WTC11 (cell line): Measurements from ENCODE around the gene ITK. TPM values are rescaled to one million over a fixed set of nuclear protein-coding genes. Genes with fewer than 3 reads are reported as not detected.

Source experiments
- ATAC-seq: fragments of 200-7000 bp; cut with Tn5 transposase; 2 replicates; pipeline ENCODE4 v1.10.0; 2021; ENCODE audit warnings: mild to moderate bottlenecking, moderate library complexity
- CTCF ChIA-PET: fragments of 300-600 bp; sonication (Branson Sonifier 250); formaldehyde crosslinking; loops from one replicate; lab custom pipeline; 2021; ENCODE audit warnings: antibody characterized with exemption; lab: Charles Lee
- POLR2A ChIA-PET: fragments of 350-600 bp; sonication (Branson Sonifier 250); formaldehyde crosslinking; loops from one replicate; lab custom pipeline; 2021; ENCODE audit warnings: antibody characterized with exemption; lab: Charles Lee
- DNase-seq: peaks from one replicate; pipeline ENCODE4 v3.0.0; 2021; ENCODE audit warnings: low spot score
- H3K27ac Mint-ChIP-seq: 2 replicates; pipeline ENCODE4 v1.8.0; 2021; ENCODE audit warnings: mixed read lengths
- H3K27me3 Mint-ChIP-seq: 2 replicates; pipeline ENCODE4 v1.8.0; 2021; ENCODE audit warnings: low read depth, mild to moderate bottlenecking, moderate library complexity, mixed read lengths
- H3K36me3 Mint-ChIP-seq: 2 replicates; pipeline ENCODE4 v1.8.0; 2021; ENCODE audit warnings: mixed read lengths
- H3K4me1 Mint-ChIP-seq: 2 replicates; pipeline ENCODE4 v1.8.0; 2022; ENCODE audit warnings: mixed read lengths
- H3K4me3 Mint-ChIP-seq: 2 replicates; pipeline ENCODE4 v1.8.0; 2021; ENCODE audit warnings: mild to moderate bottlenecking, moderate library complexity, mixed read lengths
- H3K9me3 Mint-ChIP-seq: 2 replicates; pipeline ENCODE4 v1.8.0; 2021; ENCODE audit warnings: mixed read lengths
- FOXP1 ChIP-seq: sonication (generic); formaldehyde crosslinking; IDR thresholded peaks from 2 replicates; pipeline ENCODE4 v1.8.0; 2022; ENCODE audit warnings: missing genetic modification reagents, mild to moderate bottlenecking, moderate library complexity, borderline replicate concordance
- GRHL2 ChIP-seq: fragments of 250-450 bp; sonication (Bioruptor Pico); IDR thresholded peaks from 2 replicates; pipeline ENCODE4 v1.8.0; 2022; ENCODE audit warnings: mild to moderate bottlenecking, moderate library complexity; ENCODE audit not compliant: insufficient replicate concordance, severe bottlenecking
- JAZF1 ChIP-seq: fragments of 250-450 bp; sonication (Bioruptor Pico); IDR thresholded peaks from 2 replicates; pipeline ENCODE4 v1.9.0; 2021; ENCODE audit warnings: moderate library complexity, mild to moderate bottlenecking, inconsistent platforms
- RORB ChIP-seq: fragments of 250-450 bp; sonication (Bioruptor Pico); IDR thresholded peaks from 2 replicates; pipeline ENCODE4 v1.9.0; 2021; ENCODE audit warnings: mild to moderate bottlenecking
- ZNF121 ChIP-seq: sonication (generic); formaldehyde crosslinking; IDR thresholded peaks from 2 replicates; pipeline ENCODE4 v1.8.0; 2023; ENCODE audit warnings: missing genetic modification reagents
- ZNF219 ChIP-seq: sonication (generic); formaldehyde crosslinking; IDR thresholded peaks from 2 replicates; pipeline ENCODE4 v1.8.0; 2023; ENCODE audit warnings: missing genetic modification reagents, mild to moderate bottlenecking, borderline replicate concordance
- total RNA-seq: library from RNA; stranded (reverse); gene quantifications from 3 replicates; pipeline ENCODE4 v1.2.3, GENCODE V29; 2021
- TF ChIP-seq, protein P1 (sequence below): sonication (generic); formaldehyde crosslinking; IDR thresholded peaks from 2 replicates; pipeline ENCODE4 v1.8.1; 2022; ENCODE audit warnings: mild to moderate bottlenecking, moderate library complexity, missing genetic modification reagents
- TF ChIP-seq, protein P2 (sequence below): fragments of 250-450 bp; sonication (Bioruptor Pico); IDR thresholded peaks from 2 replicates; pipeline ENCODE4 v1.8.0; 2021; ENCODE audit warnings: mild to moderate bottlenecking
- TF ChIP-seq, protein P3 (sequence below): sonication (generic); formaldehyde crosslinking; IDR thresholded peaks from 2 replicates; pipeline ENCODE4 v1.8.0; 2022; ENCODE audit warnings: mild to moderate bottlenecking, missing genetic modification reagents
- TF ChIP-seq, protein P4 (sequence below): sonication (generic); formaldehyde crosslinking; IDR thresholded peaks from 2 replicates; pipeline ENCODE4 v1.8.0; 2022; ENCODE audit warnings: mild to moderate bottlenecking, missing genetic modification reagents
- TF ChIP-seq, protein P5 (sequence below): sonication (generic); formaldehyde crosslinking; IDR thresholded peaks from 2 replicates; pipeline ENCODE4 v1.8.1; 2023; ENCODE audit warnings: mild to moderate bottlenecking, missing genetic modification reagents
- TF ChIP-seq, protein P6 (sequence below): sonication (generic); formaldehyde crosslinking; IDR thresholded peaks from 2 replicates; pipeline ENCODE4 v1.8.1; 2023; ENCODE audit warnings: mild to moderate bottlenecking, missing genetic modification reagents, borderline replicate concordance

The ITK gene
- total RNA-seq, 1 experiment from 2014 or later: 0.52 TPM

DNA sequence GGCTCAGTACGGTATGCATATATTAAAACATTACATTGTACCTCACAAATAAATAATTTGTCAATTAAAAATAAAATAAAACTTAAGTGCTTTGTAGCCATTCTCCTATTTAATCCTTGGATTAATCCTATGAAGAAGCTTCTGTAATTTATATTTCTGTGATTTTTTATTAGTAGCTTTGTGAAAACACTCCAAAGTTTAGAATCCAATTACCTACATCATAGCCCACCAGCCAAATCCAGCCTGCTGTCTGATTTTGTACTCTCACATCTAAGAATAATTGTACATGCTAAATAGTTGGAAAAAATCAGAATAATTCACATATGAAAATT, 48.4 kb upstream of the ITK start (continued):
- TF ChIP-seq JAZF1 (CRISPR knock-in tag): no peak
- TF ChIP-seq ZNF121: no peak
- TF ChIP-seq GRHL2: no peak
- TF ChIP-seq, protein P1, sequence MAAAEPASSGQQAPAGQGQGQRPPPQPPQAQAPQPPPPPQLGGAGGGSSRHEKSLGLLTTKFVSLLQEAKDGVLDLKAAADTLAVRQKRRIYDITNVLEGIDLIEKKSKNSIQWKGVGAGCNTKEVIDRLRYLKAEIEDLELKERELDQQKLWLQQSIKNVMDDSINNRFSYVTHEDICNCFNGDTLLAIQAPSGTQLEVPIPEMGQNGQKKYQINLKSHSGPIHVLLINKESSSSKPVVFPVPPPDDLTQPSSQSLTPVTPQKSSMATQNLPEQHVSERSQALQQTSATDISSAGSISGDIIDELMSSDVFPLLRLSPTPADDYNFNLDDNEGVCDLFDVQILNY (CRISPR knock-in tag): no peak
- no peak for TF ChIP-seq RORB (CRISPR knock-in tag)
- no peak for TF ChIP-seq ZNF219 (CRISPR knock-in tag)

DNA sequence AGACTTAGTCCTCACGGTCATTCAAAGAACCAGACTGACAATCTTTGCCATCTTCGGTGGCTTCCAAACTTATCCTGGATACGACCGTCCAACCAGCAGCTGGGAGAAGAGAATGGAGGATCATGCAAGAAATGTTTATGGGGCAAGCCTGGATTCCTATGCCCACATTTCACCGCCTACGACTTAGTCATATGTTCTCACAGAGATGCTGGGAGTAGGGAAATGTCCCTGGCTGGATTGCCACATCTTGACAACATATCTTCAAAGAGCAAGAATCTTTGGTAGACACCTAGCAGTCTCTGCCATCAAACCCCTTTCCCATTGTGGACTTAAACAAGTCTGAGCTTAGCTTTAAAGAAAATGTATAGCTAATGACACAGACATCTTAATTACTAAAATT, 42.9 kb upstream of the ITK start:
- ChIA-PET CTCF (no interaction called here), POLR2A (no interaction called here)
- ATAC-seq (no peak), DNase-seq (no peak)
- no peak overlapping the region for H3K4me3 Mint-ChIP-seq
- H3K9me3 Mint-ChIP-seq: no peaks in the 10 kb centered on the region
- H3K27ac Mint-ChIP-seq: no peak overlapping the region
- peaks cover 32% of the 10 kb centered on the region for H3K36me3 Mint-ChIP-seq
- TF ChIP-seq, protein P2, sequence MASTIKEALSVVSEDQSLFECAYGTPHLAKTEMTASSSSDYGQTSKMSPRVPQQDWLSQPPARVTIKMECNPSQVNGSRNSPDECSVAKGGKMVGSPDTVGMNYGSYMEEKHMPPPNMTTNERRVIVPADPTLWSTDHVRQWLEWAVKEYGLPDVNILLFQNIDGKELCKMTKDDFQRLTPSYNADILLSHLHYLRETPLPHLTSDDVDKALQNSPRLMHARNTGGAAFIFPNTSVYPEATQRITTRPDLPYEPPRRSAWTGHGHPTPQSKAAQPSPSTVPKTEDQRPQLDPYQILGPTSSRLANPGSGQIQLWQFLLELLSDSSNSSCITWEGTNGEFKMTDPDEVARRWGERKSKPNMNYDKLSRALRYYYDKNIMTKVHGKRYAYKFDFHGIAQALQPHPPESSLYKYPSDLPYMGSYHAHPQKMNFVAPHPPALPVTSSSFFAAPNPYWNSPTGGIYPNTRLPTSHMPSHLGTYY (CRISPR knock-in tag): no peak
- TF ChIP-seq, protein P3, sequence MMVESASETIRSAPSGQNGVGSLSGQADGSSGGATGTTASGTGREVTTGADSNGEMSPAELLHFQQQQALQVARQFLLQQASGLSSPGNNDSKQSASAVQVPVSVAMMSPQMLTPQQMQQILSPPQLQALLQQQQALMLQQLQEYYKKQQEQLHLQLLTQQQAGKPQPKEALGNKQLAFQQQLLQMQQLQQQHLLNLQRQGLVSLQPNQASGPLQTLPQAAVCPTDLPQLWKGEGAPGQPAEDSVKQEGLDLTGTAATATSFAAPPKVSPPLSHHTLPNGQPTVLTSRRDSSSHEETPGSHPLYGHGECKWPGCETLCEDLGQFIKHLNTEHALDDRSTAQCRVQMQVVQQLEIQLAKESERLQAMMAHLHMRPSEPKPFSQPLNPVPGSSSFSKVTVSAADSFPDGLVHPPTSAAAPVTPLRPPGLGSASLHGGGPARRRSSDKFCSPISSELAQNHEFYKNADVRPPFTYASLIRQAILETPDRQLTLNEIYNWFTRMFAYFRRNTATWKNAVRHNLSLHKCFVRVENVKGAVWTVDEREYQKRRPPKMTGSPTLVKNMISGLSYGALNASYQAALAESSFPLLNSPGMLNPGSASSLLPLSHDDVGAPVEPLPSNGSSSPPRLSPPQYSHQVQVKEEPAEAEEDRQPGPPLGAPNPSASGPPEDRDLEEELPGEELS (CRISPR knock-in tag): no peak
- TF ChIP-seq, protein P4, sequence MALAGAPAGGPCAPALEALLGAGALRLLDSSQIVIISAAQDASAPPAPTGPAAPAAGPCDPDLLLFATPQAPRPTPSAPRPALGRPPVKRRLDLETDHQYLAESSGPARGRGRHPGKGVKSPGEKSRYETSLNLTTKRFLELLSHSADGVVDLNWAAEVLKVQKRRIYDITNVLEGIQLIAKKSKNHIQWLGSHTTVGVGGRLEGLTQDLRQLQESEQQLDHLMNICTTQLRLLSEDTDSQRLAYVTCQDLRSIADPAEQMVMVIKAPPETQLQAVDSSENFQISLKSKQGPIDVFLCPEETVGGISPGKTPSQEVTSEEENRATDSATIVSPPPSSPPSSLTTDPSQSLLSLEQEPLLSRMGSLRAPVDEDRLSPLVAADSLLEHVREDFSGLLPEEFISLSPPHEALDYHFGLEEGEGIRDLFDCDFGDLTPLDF: no peak
- TF ChIP-seq, protein P5, sequence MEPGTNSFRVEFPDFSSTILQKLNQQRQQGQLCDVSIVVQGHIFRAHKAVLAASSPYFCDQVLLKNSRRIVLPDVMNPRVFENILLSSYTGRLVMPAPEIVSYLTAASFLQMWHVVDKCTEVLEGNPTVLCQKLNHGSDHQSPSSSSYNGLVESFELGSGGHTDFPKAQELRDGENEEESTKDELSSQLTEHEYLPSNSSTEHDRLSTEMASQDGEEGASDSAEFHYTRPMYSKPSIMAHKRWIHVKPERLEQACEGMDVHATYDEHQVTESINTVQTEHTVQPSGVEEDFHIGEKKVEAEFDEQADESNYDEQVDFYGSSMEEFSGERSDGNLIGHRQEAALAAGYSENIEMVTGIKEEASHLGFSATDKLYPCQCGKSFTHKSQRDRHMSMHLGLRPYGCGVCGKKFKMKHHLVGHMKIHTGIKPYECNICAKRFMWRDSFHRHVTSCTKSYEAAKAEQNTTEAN: no peak
- TF ChIP-seq FOXP1 (CRISPR knock-in tag): no peak
- TF ChIP-seq, protein P6, sequence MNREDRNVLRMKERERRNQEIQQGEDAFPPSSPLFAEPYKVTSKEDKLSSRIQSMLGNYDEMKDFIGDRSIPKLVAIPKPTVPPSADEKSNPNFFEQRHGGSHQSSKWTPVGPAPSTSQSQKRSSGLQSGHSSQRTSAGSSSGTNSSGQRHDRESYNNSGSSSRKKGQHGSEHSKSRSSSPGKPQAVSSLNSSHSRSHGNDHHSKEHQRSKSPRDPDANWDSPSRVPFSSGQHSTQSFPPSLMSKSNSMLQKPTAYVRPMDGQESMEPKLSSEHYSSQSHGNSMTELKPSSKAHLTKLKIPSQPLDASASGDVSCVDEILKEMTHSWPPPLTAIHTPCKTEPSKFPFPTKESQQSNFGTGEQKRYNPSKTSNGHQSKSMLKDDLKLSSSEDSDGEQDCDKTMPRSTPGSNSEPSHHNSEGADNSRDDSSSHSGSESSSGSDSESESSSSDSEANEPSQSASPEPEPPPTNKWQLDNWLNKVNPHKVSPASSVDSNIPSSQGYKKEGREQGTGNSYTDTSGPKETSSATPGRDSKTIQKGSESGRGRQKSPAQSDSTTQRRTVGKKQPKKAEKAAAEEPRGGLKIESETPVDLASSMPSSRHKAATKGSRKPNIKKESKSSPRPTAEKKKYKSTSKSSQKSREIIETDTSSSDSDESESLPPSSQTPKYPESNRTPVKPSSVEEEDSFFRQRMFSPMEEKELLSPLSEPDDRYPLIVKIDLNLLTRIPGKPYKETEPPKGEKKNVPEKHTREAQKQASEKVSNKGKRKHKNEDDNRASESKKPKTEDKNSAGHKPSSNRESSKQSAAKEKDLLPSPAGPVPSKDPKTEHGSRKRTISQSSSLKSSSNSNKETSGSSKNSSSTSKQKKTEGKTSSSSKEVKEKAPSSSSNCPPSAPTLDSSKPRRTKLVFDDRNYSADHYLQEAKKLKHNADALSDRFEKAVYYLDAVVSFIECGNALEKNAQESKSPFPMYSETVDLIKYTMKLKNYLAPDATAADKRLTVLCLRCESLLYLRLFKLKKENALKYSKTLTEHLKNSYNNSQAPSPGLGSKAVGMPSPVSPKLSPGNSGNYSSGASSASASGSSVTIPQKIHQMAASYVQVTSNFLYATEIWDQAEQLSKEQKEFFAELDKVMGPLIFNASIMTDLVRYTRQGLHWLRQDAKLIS (CRISPR knock-in tag): no peak
- H3K4me1 Mint-ChIP-seq: peaks cover 14% of the 10 kb centered on the region
- no peaks in the 10 kb centered on the region for H3K27me3 Mint-ChIP-seq
